Mesendoderm (in vitro differentiated cells): ENCODE measurements around the gene OR8D2.

Experiments
- DNase-seq: peaks from one replicate; pipeline ENCODE4 v3.0.0; 2013
- H2AK5ac ChIP-seq: 2 replicates; pipeline ENCODE4 v1.6.1; 2013; ENCODE audit warnings: low read length, inconsistent platforms
- H2BK120ac ChIP-seq: 2 replicates; pipeline ENCODE4 v1.6.1; 2013; ENCODE audit warnings: low read depth, mild to moderate bottlenecking, low read length, moderate library complexity, mixed read lengths
- H2BK15ac ChIP-seq: replicated peaks from 2 replicates; pipeline ENCODE4 v1.6.1; 2013; ENCODE audit warnings: low read depth, mild to moderate bottlenecking, moderate library complexity
- H2BK5ac ChIP-seq: 2 replicates; pipeline ENCODE4 v1.6.1; 2013; ENCODE audit warnings: low read length, inconsistent platforms
- H3K18ac ChIP-seq: 2 replicates; pipeline ENCODE4 v1.6.1; 2013; ENCODE audit warnings: mild to moderate bottlenecking, low read length, mixed read lengths
- H3K23ac ChIP-seq: one replicate; pipeline ENCODE4 v1.6.1; 2013; ENCODE audit warnings: low read length
- H3K27ac ChIP-seq: 2 replicates; pipeline ENCODE4 v1.5.1; 2013; ENCODE audit warnings: low read depth, mild to moderate bottlenecking, inconsistent platforms, low read length, moderate library complexity
- H3K27me3 ChIP-seq: 2 replicates; pipeline ENCODE4 v1.6.1; 2013; ENCODE audit warnings: low read length, control low read depth, mild to moderate bottlenecking, inconsistent platforms; ENCODE audit not compliant: insufficient read depth, poor library complexity
- H3K36me3 ChIP-seq: 2 replicates; pipeline ENCODE4 v1.6.1; 2013; ENCODE audit warnings: low read length, inconsistent platforms; ENCODE audit not compliant: control insufficient read depth, insufficient read depth
- H3K4ac ChIP-seq: one replicate; pipeline ENCODE4 v1.6.1; 2013; ENCODE audit warnings: low read depth, mild to moderate bottlenecking, low read length, moderate library complexity
- H3K4me1 ChIP-seq: 2 replicates; pipeline ENCODE4 v1.6.1; 2013; ENCODE audit warnings: low read depth, low read length, inconsistent platforms; ENCODE audit not compliant: control insufficient read depth
- H3K4me2 ChIP-seq: 2 replicates; pipeline ENCODE4 v1.6.1; 2013; ENCODE audit warnings: low read length
- H3K4me3 ChIP-seq: 2 replicates; pipeline ENCODE4 v1.5.1; 2013; ENCODE audit warnings: mild to moderate bottlenecking, low read length
- H3K56ac ChIP-seq: one replicate; pipeline ENCODE4 v1.6.1; 2013; ENCODE audit warnings: low read length
- H3K79me1 ChIP-seq: 2 replicates; pipeline ENCODE4 v1.6.1; 2013; ENCODE audit warnings: low read length, inconsistent platforms
- H3K79me2 ChIP-seq: 2 replicates; pipeline ENCODE4 v1.6.1; 2013; ENCODE audit warnings: mild to moderate bottlenecking, low read length; ENCODE audit not compliant: control insufficient read depth, insufficient read depth
- H3K9ac ChIP-seq: 2 replicates; pipeline ENCODE4 v1.6.1; 2013; ENCODE audit warnings: low read length, inconsistent platforms
- H4K5ac ChIP-seq: one replicate; pipeline ENCODE4 v1.6.1; 2013; ENCODE audit warnings: low read length
- H4K8ac ChIP-seq: one replicate; pipeline ENCODE4 v1.6.1; 2013; ENCODE audit warnings: low read depth, mild to moderate bottlenecking, control low read depth, low read length, moderate library complexity
- WGBS: extraction: QIAGEN DNeasy Blood & Tissue Kit; methylation state at CpG from one replicate; pipeline ENCODE4 v1.1.7; 2013; ENCODE audit warnings: low lambda C conversion rate, missing lambda C conversion rate; ENCODE audit not compliant: insufficient coverage; ENCODE audit errors: extremely low coverage; 5-methylcytosine and 5-hydroxymethylcytosine counted together

Gene OR8D2

DNA sequence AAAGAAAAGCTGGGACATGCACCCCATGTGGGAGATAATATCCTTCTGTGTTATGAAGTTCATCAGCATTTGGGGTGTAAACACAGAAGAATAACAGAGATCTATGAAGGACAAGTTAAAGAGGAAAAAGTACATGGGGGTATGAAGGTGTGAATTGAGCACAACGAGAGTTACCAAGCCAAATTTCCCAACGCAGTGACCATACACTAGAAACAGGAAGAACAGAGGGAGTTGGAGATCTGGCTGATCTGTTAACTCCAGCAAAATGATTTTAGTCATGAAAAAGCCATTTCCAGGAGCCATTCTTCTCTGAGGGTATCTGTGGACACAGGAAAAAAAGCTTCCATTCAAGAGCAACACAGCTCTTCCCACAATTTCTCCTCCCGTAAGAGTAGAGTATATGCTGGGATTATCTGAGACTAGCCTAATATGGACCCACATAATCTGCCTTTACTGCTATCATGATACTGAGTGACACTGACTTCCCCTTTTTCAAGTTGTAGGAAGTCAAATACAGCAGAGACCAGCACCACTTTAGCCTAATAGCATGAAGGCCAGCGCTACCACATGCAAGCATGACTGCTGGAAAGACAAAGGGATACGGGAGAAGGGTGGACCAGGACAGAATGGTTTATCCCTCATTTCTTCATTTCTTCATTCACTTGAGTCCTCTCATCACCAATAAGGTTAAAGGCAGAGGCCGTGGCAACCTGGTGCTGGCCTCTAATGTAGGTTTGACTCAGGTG, 19.6 kb upstream of the OR8D2 start:
- no peaks in the 10 kb centered on the region for H3K4me1 ChIP-seq
- no CpG with 5 or more reads among the region's 6 CpGs for whole genome bisulfite sequencing
- H3K27ac ChIP-seq = no peak overlapping the region
- H3K56ac ChIP-seq = no peak overlapping the region
- no peak overlapping the region for H3K4me2 ChIP-seq
- H3K36me3 ChIP-seq = no peaks in the 10 kb centered on the region
- H3K4me3 ChIP-seq = no peak overlapping the region
- H3K4ac ChIP-seq = no peak overlapping the region
- no peak overlapping the region for H3K23ac ChIP-seq
- H3K79me2 ChIP-seq = no peaks in the 10 kb centered on the region
- H2AK5ac ChIP-seq = no peak overlapping the region
- DNase-seq = no peak
- H4K5ac ChIP-seq = no peak overlapping the region
- H4K8ac ChIP-seq = no peak overlapping the region
- no peak overlapping the region for H2BK120ac ChIP-seq
- H2BK15ac ChIP-seq = no peak overlapping the region
- H2BK5ac ChIP-seq = no peak overlapping the region
- H3K79me1 ChIP-seq = no peaks in the 10 kb centered on the region
- no peaks in the 10 kb centered on the region for H3K27me3 ChIP-seq
- H3K18ac ChIP-seq = no peak overlapping the region
- H3K9ac ChIP-seq = no peak overlapping the region

DNA sequence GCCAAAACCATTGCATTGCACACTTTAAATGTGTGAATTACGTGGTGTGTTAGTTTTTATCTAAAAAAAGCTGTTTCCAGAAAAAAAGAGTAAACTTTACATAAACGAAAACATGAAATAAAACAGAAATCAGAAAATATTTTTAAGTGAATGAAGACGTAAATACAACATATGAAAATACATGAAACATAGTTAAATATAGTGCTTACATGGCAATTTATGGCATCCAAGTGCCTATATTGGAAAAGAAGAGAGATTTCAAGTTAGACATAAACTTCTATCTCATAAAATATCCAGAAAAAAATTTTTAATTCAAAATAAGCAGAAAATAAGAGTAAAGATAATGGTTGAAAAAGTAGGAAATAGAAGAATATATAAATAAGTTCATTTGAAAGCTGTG, 11.9 kb upstream of the OR8D2 start:
- Histone ChIP-seq H3K9ac (no peak overlapping the region), H3K56ac (no peak overlapping the region), H3K27me3 (no peaks in the 10 kb centered on the region), H2BK15ac (no peak overlapping the region), H3K18ac (no peak overlapping the region), H3K79me2 (no peaks in the 10 kb centered on the region), H3K4me1 (no peaks in the 10 kb centered on the region), H2BK120ac (no peak overlapping the region), H4K5ac (no peak overlapping the region), H2BK5ac (no peak overlapping the region), H2AK5ac (no peak overlapping the region), H3K27ac (no peak overlapping the region), H3K36me3 (no peaks in the 10 kb centered on the region), H3K23ac (no peak overlapping the region), H3K79me1 (no peaks in the 10 kb centered on the region), H3K4ac (no peak overlapping the region), H3K4me2 (no peak overlapping the region), H3K4me3 (no peak overlapping the region), H4K8ac (no peak overlapping the region)
- WGBS = no CpG with 5 or more reads among the region's 3 CpGs
- DNase-seq = no peak

DNA sequence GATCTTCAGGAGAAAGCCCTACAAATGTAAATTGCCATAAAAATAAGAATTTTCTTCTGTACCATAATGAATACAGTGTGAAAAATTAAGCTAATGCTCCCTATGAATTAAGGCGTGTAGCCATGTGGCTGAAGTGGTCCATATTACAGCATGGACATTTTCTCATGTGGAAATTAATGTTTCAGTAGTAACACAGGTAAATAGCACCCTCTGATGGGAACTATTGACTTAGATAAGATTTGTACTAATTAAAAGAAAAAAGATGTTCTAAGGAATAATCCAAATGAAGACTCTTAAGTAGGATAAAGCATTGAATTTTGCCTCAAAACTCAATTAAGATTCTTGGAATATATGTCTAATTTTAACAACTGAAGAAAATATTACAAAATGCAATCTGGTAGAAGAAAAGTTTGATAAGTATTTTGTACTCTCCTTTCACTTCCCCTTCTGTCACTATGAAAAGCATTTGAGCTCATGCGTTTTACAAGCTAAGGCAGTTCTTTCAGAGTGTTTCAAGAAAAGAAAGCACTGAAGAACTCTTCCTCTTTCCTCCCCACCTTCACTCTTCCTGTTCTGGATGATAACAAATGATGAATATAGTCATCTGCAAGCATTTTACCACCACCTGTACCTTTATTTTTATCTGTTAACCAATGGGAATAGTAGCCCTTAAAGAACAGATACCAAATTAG, 9.9 kb upstream of the OR8D2 start:
- DNase-seq = no peak

GRCh38 chr11:124327775-124328174, 7.8 kb upstream of the OR8D2 start:
- H3K56ac ChIP-seq = no peak overlapping the region
- H4K8ac ChIP-seq = no peak overlapping the region
- no peak overlapping the region for H3K23ac ChIP-seq
- no peak overlapping the region for H3K4me2 ChIP-seq
- no peaks in the 10 kb centered on the region for H3K4me1 ChIP-seq
- no CpG with 5 or more reads among the region's 1 CpG for WGBS
- no peak overlapping the region for H4K5ac ChIP-seq
- H3K79me1 ChIP-seq = no peaks in the 10 kb centered on the region
- no peak overlapping the region for H2BK15ac ChIP-seq
- H3K18ac ChIP-seq = no peak overlapping the region
- H3K4me3 ChIP-seq = no peak overlapping the region
- H3K4ac ChIP-seq = no peak overlapping the region
- no peaks in the 10 kb centered on the region for H3K27me3 ChIP-seq
- H3K79me2 ChIP-seq = no peaks in the 10 kb centered on the region
- H2BK120ac ChIP-seq = no peak overlapping the region
- no peak overlapping the region for H2AK5ac ChIP-seq
- DNase-seq = no peak
- H2BK5ac ChIP-seq = no peak overlapping the region
- no peak overlapping the region for H3K9ac ChIP-seq
- H3K36me3 ChIP-seq = no peaks in the 10 kb centered on the region
- H3K27ac ChIP-seq = no peak overlapping the region

More for the DNA sequence above, 9.9 kb upstream of the OR8D2 start:
- Histone ChIP-seq H3K79me2 (no peaks in the 10 kb centered on the region), H3K4me3 (no peak overlapping the region), H3K4ac (no peak overlapping the region), H3K23ac (no peak overlapping the region), H3K36me3 (no peaks in the 10 kb centered on the region), H4K8ac (no peak overlapping the region), H3K56ac (no peak overlapping the region), H3K79me1 (no peaks in the 10 kb centered on the region), H3K27ac (no peak overlapping the region), H2BK5ac (no peak overlapping the region), H3K18ac (no peak overlapping the region), H2BK120ac (no peak overlapping the region), H3K9ac (no peak overlapping the region), H3K27me3 (no peaks in the 10 kb centered on the region), H4K5ac (no peak overlapping the region), H3K4me2 (no peak overlapping the region), H3K4me1 (no peaks in the 10 kb centered on the region), H2AK5ac (no peak overlapping the region), H2BK15ac (no peak overlapping the region)
- no CpG with 5 or more reads among the region's 2 CpGs for WGBS

DNA sequence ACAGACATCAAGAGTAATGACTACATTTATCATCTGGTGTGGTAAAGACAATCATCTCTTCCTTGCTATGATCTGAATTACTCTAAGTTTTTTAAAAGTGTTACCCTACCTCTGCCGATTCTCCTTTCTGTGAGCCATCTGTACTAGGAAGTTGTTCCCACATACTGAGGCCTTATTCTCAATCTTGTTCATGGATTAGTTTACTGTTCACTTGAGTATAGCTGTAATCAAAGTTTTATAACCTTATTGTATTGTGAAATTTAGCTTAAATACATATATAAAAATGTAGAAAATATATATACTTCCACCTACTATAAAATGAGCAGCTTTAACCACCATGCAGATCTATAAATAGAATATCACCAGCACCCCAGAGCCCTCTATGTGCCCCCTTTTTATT, 2.4 kb upstream of the OR8D2 start:
- no peak overlapping the region for H3K56ac ChIP-seq
- H3K4me3 ChIP-seq = no peak overlapping the region
- no peak overlapping the region for H4K8ac ChIP-seq
- no peak overlapping the region for H3K23ac ChIP-seq
- H3K9ac ChIP-seq = no peak overlapping the region
- no peaks in the 10 kb centered on the region for H3K36me3 ChIP-seq
- no peak overlapping the region for H3K4ac ChIP-seq
- H3K27me3 ChIP-seq = no peaks in the 10 kb centered on the region
- H3K79me1 ChIP-seq = no peaks in the 10 kb centered on the region
- H3K27ac ChIP-seq = no peak overlapping the region
- no CpG with 5 or more reads among the region's 1 CpG for WGBS
- H2BK120ac ChIP-seq = no peak overlapping the region
- H3K4me1 ChIP-seq = no peaks in the 10 kb centered on the region
- no peaks in the 10 kb centered on the region for H3K79me2 ChIP-seq
- no peak overlapping the region for H2BK5ac ChIP-seq
- DNase-seq = no peak
- no peak overlapping the region for H3K18ac ChIP-seq
- H2AK5ac ChIP-seq = no peak overlapping the region
- H3K4me2 ChIP-seq = no peak overlapping the region
- no peak overlapping the region for H4K5ac ChIP-seq
- H2BK15ac ChIP-seq = no peak overlapping the region
